HEK293 (cell line): Measurements from ENCODE around the gene LMF1.

Experiments used
- CTCF ChIA-PET: fragments of 350-600 bp; formaldehyde crosslinking; extraction: SDS; loops from one replicate; lab custom pipeline; 2021; ENCODE audit warnings: antibody characterized with exemption; lab: Yijun Ruan, JAX
- POLR2A ChIA-PET: fragments of 300-600 bp; formaldehyde crosslinking; extraction: SDS; loops from one replicate; lab custom pipeline; 2020; ENCODE audit warnings: antibody characterized with exemption, inconsistent platforms; lab: Yijun Ruan, JAX
- H3K27ac ChIP-seq: fragments of 200-500 bp; sonication (Bioruptor generic); 2 replicates; pipeline ENCODE4 v1.5.1; 2014; ENCODE audit warnings: low read depth, low read length, control low read depth, inconsistent platforms; ENCODE audit errors: extremely low read depth
- H3K36me3 ChIP-seq, 2 experiments: fragments of 200-500 bp in 1 of 2; sonication (Bioruptor generic) in 1 of 2; 1 replicate in 1 of 2; 2 replicates in 1 of 2; pipeline ENCODE4 v1.5.1; 2014 to 2017; ENCODE audit warnings: inconsistent platforms in 2 of 2, low read length in 2 of 2; ENCODE audit not compliant: control insufficient read depth in 2 of 2, insufficient read depth in 1 of 2
- H3K4me1 ChIP-seq: fragments of 200-500 bp; sonication (Bioruptor generic); 2 replicates; pipeline ENCODE4 v1.5.1; 2014; ENCODE audit warnings: mild to moderate bottlenecking, low read length, inconsistent platforms; ENCODE audit not compliant: control insufficient read depth, insufficient read depth
- H3K4me3 ChIP-seq: 2 replicates; pipeline ENCODE4 v1.5.1; 2011; ENCODE audit warnings: low read depth, mild to moderate bottlenecking, control low read depth, low read length, moderate library complexity
- H3K9me3 ChIP-seq: fragments of 200-500 bp; sonication (Bioruptor generic); 2 replicates; pipeline ENCODE4 v1.5.1; 2014; ENCODE audit warnings: low read depth, low read length, inconsistent platforms; ENCODE audit not compliant: control insufficient read depth, insufficient read depth
- PRDM1 ChIP-seq: fragments of 450-650 bp; formaldehyde crosslinking; IDR thresholded peaks from 2 replicates; pipeline ENCODE4; 2016; ENCODE audit warnings: missing biosample characterization, missing genetic modification characterization
- TCF7L2 ChIP-seq: IDR thresholded peaks from 2 replicates; pipeline ENCODE4 v1.6.1; 2011; ENCODE audit warnings: low read depth, mild to moderate bottlenecking, inconsistent platforms, low read length, moderate library complexity, borderline replicate concordance
- TRIM28 ChIP-seq: IDR thresholded peaks from 2 replicates; pipeline ENCODE4 v1.6.1; 2011; ENCODE audit warnings: low read length, control low read depth, borderline replicate concordance
- WT1 ChIP-seq: fragments of 450-650 bp; formaldehyde crosslinking; IDR thresholded peaks from 2 replicates; pipeline ENCODE4 v1.5.1; 2016; ENCODE audit warnings: missing biosample characterization, missing genetic modification characterization
- ZBTB17 ChIP-seq: fragments of 450-650 bp; formaldehyde crosslinking; IDR thresholded peaks from 2 replicates; pipeline ENCODE4 v1.5.1; 2016; ENCODE audit warnings: missing biosample characterization, missing genetic modification characterization
- ZBTB21 ChIP-seq: fragments of 450-650 bp; formaldehyde crosslinking; IDR thresholded peaks from 2 replicates; pipeline ENCODE4 v1.5.1; 2017; ENCODE audit warnings: missing biosample characterization, missing genetic modification characterization
- ZFP37 ChIP-seq: fragments of 450-650 bp; formaldehyde crosslinking; IDR thresholded peaks from 2 replicates; pipeline ENCODE4 v1.5.1; 2016; ENCODE audit warnings: missing biosample characterization, missing genetic modification characterization
- ZIC2 ChIP-seq: fragments of 450-650 bp; formaldehyde crosslinking; IDR thresholded peaks from 2 replicates; pipeline ENCODE4 v1.5.1; 2016; ENCODE audit warnings: missing biosample characterization, missing genetic modification characterization
- ZNF132 ChIP-seq: fragments of 450-650 bp; formaldehyde crosslinking; IDR thresholded peaks from 2 replicates; pipeline ENCODE4 v1.5.1; 2017; ENCODE audit warnings: missing biosample characterization, missing genetic modification characterization, borderline replicate concordance
- ZNF394 ChIP-seq: fragments of 450-650 bp; formaldehyde crosslinking; IDR thresholded peaks from 2 replicates; pipeline ENCODE4 v1.5.1; 2016; ENCODE audit warnings: missing biosample characterization, missing genetic modification characterization, mild to moderate bottlenecking, moderate library complexity, borderline replicate concordance
- ZNF433 ChIP-seq: fragments of 450-650 bp; formaldehyde crosslinking; IDR thresholded peaks from 2 replicates; pipeline ENCODE4 v1.5.1; 2016; ENCODE audit warnings: missing biosample characterization, missing genetic modification characterization, low read depth
- ZNF510 ChIP-seq: fragments of 450-650 bp; formaldehyde crosslinking; IDR thresholded peaks from 2 replicates; pipeline ENCODE4 v1.5.1; 2018; ENCODE audit warnings: mild to moderate bottlenecking, missing genetic modification characterization, missing biosample characterization; ENCODE audit not compliant: insufficient replicate concordance
- ZNF530 ChIP-seq: fragments of 450-650 bp; formaldehyde crosslinking; IDR thresholded peaks from 2 replicates; pipeline ENCODE4 v1.5.1; 2016; ENCODE audit warnings: low read depth, missing biosample characterization, missing genetic modification characterization
- ZNF560 ChIP-seq: fragments of 450-650 bp; formaldehyde crosslinking; IDR thresholded peaks from 2 replicates; pipeline ENCODE4 v1.5.1; 2017; ENCODE audit warnings: missing biosample characterization, missing genetic modification characterization, borderline replicate concordance
- ZNF596 ChIP-seq: fragments of 450-650 bp; IDR thresholded peaks from 2 replicates; pipeline ENCODE4 v1.5.0; 2018; ENCODE audit warnings: missing biosample characterization, mild to moderate bottlenecking, missing genetic modification characterization, moderate library complexity
- ZNF747 ChIP-seq: fragments of 450-650 bp; formaldehyde crosslinking; IDR thresholded peaks from 2 replicates; pipeline ENCODE4 v1.5.1; 2016; ENCODE audit warnings: missing biosample characterization, missing genetic modification characterization
- ZNF777 ChIP-seq: fragments of 450-650 bp; formaldehyde crosslinking; IDR thresholded peaks from 2 replicates; pipeline ENCODE4 v1.5.1; 2017; ENCODE audit warnings: missing biosample characterization, missing genetic modification characterization, borderline replicate concordance
- ZNF843 ChIP-seq: fragments of 450-650 bp; formaldehyde crosslinking; IDR thresholded peaks from 2 replicates; pipeline ENCODE4 v1.5.1; 2016; ENCODE audit warnings: missing biosample characterization, missing genetic modification characterization
- ZSCAN30 ChIP-seq: fragments of 450-650 bp; IDR thresholded peaks from 2 replicates; pipeline ENCODE4 v1.5.1; 2018; ENCODE audit warnings: missing biosample characterization, mild to moderate bottlenecking, missing genetic modification characterization, moderate library complexity
- ZXDB ChIP-seq: fragments of 450-650 bp; formaldehyde crosslinking; IDR thresholded peaks from 2 replicates; pipeline ENCODE4 v1.5.1; 2016; ENCODE audit warnings: missing biosample characterization, missing genetic modification characterization
- TF ChIP-seq, protein P1 (sequence below): fragments of 450-650 bp; formaldehyde crosslinking; IDR thresholded peaks from 2 replicates; pipeline ENCODE4; 2016; ENCODE audit warnings: missing biosample characterization, missing genetic modification characterization
- TF ChIP-seq, protein P2 (sequence below): fragments of 450-650 bp; formaldehyde crosslinking; IDR thresholded peaks from 2 replicates; pipeline ENCODE4 v1.5.1; 2016; ENCODE audit warnings: missing biosample characterization, missing genetic modification characterization
- TF ChIP-seq, protein P3 (sequence below): fragments of 450-650 bp; formaldehyde crosslinking; conservative IDR thresholded peaks from 2 replicates; pipeline ENCODE4 v1.5.1; 2016; ENCODE audit warnings: low read depth, missing biosample characterization, missing genetic modification characterization
- TF ChIP-seq, protein P4 (sequence below): fragments of 450-650 bp; formaldehyde crosslinking; IDR thresholded peaks from 2 replicates; pipeline ENCODE4 v1.5.1; 2016; ENCODE audit warnings: missing biosample characterization, missing genetic modification characterization

The LMF1 gene

DNA sequence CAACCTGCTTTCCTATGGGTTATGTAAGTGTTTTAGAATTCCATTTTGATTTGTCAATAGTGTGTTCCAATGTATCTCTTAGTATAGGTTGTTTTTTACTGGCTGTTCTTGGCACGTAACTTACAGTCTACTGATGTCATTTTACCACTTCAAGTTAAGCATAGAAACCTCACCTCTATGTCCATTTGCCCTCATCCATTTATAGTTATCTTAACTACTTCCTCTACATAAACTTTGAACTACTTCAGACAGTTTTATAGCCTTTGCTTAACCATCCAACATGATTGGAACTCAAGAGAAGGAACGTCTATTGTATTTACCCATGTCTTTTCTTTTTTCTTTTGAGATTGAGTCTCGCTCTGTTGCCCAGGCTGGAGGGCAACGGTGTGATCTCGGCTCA lies 105.8 kb downstream of the LMF1 start (continued):
- TF ChIP-seq, protein P1, sequence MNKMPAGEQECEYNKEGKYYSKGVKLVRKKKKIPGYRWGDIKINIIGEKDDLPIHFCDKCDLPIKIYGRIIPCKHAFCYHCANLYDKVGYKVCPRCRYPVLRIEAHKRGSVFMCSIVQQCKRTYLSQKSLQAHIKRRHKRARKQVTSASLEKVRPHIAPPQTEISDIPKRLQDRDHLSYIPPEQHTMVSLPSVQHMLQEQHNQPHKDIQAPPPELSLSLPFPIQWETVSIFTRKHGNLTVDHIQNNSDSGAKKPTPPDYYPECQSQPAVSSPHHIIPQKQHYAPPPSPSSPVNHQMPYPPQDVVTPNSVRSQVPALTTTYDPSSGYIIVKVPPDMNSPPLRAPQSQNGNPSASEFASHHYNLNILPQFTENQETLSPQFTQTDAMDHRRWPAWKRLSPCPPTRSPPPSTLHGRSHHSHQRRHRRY (tag by site-specific recombination): no peak
- TF ChIP-seq ZBTB21 (no peak), ZNF433 (no peak), ZNF596 (tag by site-specific recombination) (no peak), ZXDB (tag by site-specific recombination) (0 out of 2 replicates have a peak, but pooled peaks have one; percentile 20), ZNF843 (tag by site-specific recombination) (peak; percentile 79), ZNF747 (tag by site-specific recombination) (no peak), ZBTB17 (no peak), TRIM28 (peak; percentile 20; the same call in 1 of the 2 replicates), ZNF394 (tag by site-specific recombination) (no peak), ZNF560 (tag by site-specific recombination) (no peak), ZIC2 (tag by site-specific recombination) (no peak)
- TF ChIP-seq, protein P2, sequence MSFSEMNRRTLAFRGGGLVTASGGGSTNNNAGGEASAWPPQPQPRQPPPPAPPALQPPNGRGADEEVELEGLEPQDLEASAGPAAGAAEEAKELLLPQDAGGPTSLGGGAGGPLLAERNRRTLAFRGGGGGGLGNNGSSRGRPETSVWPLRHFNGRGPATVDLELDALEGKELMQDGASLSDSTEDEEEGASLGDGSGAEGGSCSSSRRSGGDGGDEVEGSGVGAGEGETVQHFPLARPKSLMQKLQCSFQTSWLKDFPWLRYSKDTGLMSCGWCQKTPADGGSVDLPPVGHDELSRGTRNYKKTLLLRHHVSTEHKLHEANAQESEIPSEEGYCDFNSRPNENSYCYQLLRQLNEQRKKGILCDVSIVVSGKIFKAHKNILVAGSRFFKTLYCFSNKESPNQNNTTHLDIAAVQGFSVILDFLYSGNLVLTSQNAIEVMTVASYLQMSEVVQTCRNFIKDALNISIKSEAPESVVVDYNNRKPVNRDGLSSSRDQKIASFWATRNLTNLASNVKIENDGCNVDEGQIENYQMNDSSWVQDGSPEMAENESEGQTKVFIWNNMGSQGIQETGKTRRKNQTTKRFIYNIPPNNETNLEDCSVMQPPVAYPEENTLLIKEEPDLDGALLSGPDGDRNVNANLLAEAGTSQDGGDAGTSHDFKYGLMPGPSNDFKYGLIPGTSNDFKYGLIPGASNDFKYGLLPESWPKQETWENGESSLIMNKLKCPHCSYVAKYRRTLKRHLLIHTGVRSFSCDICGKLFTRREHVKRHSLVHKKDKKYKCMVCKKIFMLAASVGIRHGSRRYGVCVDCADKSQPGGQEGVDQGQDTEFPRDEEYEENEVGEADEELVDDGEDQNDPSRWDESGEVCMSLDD (tag by site-specific recombination): no peak
- TF ChIP-seq, protein P3, sequence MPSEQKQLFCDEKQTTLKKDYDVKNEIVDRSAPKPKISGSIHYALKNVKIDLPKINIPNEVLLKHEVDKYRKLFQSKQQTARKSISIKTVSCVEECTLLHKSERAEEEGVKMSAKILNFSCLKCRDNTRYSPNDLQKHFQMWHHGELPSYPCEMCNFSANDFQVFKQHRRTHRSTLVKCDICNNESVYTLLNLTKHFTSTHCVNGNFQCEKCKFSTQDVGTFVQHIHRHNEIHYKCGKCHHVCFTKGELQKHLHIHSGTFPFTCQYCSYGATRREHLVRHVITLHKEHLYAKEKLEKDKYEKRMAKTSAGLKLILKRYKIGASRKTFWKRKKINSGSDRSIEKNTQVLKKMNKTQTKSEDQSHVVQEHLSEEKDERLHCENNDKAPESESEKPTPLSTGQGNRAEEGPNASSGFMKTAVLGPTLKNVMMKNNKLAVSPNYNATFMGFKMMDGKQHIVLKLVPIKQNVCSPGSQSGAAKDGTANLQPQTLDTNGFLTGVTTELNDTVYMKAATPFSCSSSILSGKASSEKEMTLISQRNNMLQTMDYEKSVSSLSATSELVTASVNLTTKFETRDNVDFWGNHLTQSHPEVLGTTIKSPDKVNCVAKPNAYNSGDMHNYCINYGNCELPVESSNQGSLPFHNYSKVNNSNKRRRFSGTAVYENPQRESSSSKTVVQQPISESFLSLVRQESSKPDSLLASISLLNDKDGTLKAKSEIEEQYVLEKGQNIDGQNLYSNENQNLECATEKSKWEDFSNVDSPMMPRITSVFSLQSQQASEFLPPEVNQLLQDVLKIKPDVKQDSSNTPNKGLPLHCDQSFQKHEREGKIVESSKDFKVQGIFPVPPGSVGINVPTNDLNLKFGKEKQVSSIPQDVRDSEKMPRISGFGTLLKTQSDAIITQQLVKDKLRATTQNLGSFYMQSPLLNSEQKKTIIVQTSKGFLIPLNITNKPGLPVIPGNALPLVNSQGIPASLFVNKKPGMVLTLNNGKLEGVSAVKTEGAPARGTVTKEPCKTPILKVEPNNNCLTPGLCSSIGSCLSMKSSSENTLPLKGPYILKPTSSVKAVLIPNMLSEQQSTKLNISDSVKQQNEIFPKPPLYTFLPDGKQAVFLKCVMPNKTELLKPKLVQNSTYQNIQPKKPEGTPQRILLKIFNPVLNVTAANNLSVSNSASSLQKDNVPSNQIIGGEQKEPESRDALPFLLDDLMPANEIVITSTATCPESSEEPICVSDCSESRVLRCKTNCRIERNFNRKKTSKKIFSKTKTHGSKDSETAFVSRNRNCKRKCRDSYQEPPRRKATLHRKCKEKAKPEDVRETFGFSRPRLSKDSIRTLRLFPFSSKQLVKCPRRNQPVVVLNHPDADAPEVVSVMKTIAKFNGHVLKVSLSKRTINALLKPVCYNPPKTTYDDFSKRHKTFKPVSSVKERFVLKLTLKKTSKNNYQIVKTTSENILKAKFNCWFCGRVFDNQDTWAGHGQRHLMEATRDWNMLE (tag by site-specific recombination): no peak
- TF ChIP-seq, all 188 proteins: peak for 4

DNA sequence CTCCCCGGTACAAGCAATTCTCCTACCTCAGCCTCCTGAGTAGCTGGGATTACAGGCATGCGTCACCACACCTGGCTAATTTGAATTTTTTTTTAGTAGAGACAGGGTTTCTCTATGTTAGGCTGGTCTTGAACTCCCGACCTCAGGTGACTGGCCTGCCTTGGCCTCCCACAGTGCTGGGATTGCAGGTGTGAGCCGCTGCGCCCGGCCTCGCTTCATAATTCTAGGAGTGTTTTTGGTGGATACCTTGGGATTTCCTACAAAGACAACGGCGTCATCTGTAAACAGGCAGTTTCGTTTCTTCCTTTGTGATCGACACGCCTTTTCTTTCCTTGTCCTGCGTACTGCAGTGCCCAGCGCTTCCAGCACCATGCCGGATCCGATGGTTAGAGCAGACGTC lies 109.3 kb downstream of the LMF1 start:
- no peaks in the 10 kb centered on the region for H3K4me1 ChIP-seq
- H3K27ac ChIP-seq: no peak overlapping the region
- POLR2A ChIA-PET: no interaction called here
- no peaks in the 10 kb centered on the region for H3K36me3 ChIP-seq
- no peaks in the 10 kb centered on the region for H3K9me3 ChIP-seq
- no peak overlapping the region for H3K4me3 ChIP-seq
- CTCF ChIA-PET: no interaction called here
- no peak for TF ChIP-seq ZFP37
- no peak for TF ChIP-seq ZNF530 (tag by site-specific recombination)
- TF ChIP-seq ZSCAN30: no peak
- TF ChIP-seq, protein P4, sequence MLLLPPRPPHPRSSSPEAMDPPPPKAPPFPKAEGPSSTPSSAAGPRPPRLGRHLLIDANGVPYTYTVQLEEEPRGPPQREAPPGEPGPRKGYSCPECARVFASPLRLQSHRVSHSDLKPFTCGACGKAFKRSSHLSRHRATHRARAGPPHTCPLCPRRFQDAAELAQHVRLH (tag by site-specific recombination): no peak
- TF ChIP-seq ZNF132 (tag by site-specific recombination): no peak
- no peak for TF ChIP-seq PRDM1
- TF ChIP-seq ZNF510 (tag by site-specific recombination): no peak
- TF ChIP-seq WT1: no peak
- no peak for TF ChIP-seq TCF7L2
- TF ChIP-seq ZNF777 (tag by site-specific recombination): no peak
- TF ChIP-seq, all 188 proteins: peak for 0
